ENCODE data around the gene SLC24A5. TPM values are rescaled to one million over a fixed set of nuclear protein-coding genes. Genes with fewer than 3 reads are reported as not detected.

SLC24A5 gene
- total RNA-seq, 1 experiment from 2014 or later: not detected

DNA sequence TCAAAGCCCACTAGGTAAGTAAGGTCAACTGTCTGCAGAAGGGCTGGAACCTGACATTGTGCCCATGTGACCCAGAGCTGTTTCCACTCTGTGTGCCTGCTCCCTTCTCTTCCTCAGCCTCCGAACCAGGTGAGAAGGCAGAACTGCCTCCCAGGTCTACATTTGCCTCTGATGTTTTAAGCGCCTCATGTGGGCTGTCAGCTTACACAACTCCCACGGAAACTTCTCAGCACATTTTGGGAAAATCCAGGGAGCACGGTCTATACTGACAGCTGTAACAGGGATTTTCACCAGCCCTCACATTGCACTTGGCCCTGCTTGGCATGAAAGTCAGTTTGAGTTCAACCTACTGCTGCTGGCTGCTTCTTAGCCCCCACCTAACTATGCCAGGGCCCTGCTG is 46.9 kb upstream of the SLC24A5 start:
- Histone ChIP-seq H3K27me3 (ENCODE audit: control insufficient read depth, insufficient read depth, low read length) (no peaks in the 10 kb centered on the region), H3K36me3 (ENCODE audit: control insufficient read depth, insufficient read depth, low read length) (no peaks in the 10 kb centered on the region), H3K27ac (ENCODE audit: low read length) (no peak overlapping the region), H3K4me1 (ENCODE audit: control insufficient read depth, insufficient read depth, low read length) (no peaks in the 10 kb centered on the region), H3K9me3 (ENCODE audit: control insufficient read depth, insufficient read depth, low read depth, low read length) (no peaks in the 10 kb centered on the region), H3K4me3 (ENCODE audit: low read depth in 2 of 2, low read length in 2 of 2) (no peak overlapping the region)
- no peak for TF ChIP-seq TCF7L2 (IDR thresholded peaks at IDR 0.05; ENCODE audit: low read depth, low read length)
- no peak for TF ChIP-seq SIN3A (IDR thresholded peaks at IDR 0.05; ENCODE audit: borderline replicate concordance, insufficient read depth, low read depth, low read length)
- TF ChIP-seq, protein P1, sequence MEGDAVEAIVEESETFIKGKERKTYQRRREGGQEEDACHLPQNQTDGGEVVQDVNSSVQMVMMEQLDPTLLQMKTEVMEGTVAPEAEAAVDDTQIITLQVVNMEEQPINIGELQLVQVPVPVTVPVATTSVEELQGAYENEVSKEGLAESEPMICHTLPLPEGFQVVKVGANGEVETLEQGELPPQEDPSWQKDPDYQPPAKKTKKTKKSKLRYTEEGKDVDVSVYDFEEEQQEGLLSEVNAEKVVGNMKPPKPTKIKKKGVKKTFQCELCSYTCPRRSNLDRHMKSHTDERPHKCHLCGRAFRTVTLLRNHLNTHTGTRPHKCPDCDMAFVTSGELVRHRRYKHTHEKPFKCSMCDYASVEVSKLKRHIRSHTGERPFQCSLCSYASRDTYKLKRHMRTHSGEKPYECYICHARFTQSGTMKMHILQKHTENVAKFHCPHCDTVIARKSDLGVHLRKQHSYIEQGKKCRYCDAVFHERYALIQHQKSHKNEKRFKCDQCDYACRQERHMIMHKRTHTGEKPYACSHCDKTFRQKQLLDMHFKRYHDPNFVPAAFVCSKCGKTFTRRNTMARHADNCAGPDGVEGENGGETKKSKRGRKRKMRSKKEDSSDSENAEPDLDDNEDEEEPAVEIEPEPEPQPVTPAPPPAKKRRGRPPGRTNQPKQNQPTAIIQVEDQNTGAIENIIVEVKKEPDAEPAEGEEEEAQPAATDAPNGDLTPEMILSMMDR (IDR thresholded peaks at IDR 0.05): no peak
- TF ChIP-seq, protein P2, sequence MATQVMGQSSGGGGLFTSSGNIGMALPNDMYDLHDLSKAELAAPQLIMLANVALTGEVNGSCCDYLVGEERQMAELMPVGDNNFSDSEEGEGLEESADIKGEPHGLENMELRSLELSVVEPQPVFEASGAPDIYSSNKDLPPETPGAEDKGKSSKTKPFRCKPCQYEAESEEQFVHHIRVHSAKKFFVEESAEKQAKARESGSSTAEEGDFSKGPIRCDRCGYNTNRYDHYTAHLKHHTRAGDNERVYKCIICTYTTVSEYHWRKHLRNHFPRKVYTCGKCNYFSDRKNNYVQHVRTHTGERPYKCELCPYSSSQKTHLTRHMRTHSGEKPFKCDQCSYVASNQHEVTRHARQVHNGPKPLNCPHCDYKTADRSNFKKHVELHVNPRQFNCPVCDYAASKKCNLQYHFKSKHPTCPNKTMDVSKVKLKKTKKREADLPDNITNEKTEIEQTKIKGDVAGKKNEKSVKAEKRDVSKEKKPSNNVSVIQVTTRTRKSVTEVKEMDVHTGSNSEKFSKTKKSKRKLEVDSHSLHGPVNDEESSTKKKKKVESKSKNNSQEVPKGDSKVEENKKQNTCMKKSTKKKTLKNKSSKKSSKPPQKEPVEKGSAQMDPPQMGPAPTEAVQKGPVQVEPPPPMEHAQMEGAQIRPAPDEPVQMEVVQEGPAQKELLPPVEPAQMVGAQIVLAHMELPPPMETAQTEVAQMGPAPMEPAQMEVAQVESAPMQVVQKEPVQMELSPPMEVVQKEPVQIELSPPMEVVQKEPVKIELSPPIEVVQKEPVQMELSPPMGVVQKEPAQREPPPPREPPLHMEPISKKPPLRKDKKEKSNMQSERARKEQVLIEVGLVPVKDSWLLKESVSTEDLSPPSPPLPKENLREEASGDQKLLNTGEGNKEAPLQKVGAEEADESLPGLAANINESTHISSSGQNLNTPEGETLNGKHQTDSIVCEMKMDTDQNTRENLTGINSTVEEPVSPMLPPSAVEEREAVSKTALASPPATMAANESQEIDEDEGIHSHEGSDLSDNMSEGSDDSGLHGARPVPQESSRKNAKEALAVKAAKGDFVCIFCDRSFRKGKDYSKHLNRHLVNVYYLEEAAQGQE (IDR thresholded peaks at IDR 0.05; ENCODE audit: insufficient read depth in 1 of 2, low read depth in 2 of 2, low read length in 1 of 2): no peak
- no peak for TF ChIP-seq POLR2AphosphoS5 (IDR thresholded peaks at IDR 0.05; ENCODE audit: low read depth, low read length)
- POLR2A ChIA-PET: no interaction called here
- in situ Hi-C loops (cut with HindIII; ENCODE audit: low pct_unique_long_range_greater_than_20kb, low sequenced_read_pairs): no loop called here
- no TSS peak for BruUV-seq (replicated peaks)
- CTCF ChIA-PET: no interaction called here
- ATAC-seq (no peak), DNase-seq (ENCODE audit: low read depth, low spot score) (no peak)
- intact Hi-C loops (cut with micrococcal nuclease; ENCODE audit: unreplicated experiment): no loop called here

DNA sequence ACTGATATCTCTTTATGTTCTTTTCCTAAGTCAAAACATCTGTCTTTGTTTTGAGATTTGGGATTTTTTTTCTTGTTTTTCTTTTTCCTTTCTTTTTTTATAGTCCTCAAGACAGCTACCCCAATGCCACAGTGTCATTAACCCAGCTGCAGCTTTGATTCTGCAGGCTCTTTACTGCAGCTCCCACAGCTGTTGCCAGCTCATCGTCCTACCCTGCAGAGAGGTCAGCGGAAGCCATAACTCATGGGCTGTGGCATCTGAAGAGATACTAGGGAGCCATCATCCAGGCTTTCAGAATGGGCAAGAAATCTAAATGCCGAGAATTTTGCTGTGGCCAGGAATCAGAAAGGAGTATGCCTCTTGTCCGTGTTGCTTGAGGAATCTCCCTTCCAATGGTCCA is 44.3 kb upstream of the SLC24A5 start:
- Histone ChIP-seq H3K36me3 (ENCODE audit: control insufficient read depth, insufficient read depth, low read length) (no peaks in the 10 kb centered on the region), H3K27me3 (ENCODE audit: control insufficient read depth, insufficient read depth, low read length) (no peaks in the 10 kb centered on the region), H3K9me3 (ENCODE audit: control insufficient read depth, insufficient read depth, low read depth, low read length) (no peaks in the 10 kb centered on the region), H3K27ac (ENCODE audit: low read length) (no peak overlapping the region), H3K4me1 (ENCODE audit: control insufficient read depth, insufficient read depth, low read length) (no peaks in the 10 kb centered on the region), H3K4me3 (ENCODE audit: low read depth in 2 of 2, low read length in 2 of 2) (no peak overlapping the region)
- in situ Hi-C loops (cut with HindIII; ENCODE audit: low pct_unique_long_range_greater_than_20kb, low sequenced_read_pairs): no loop called here
- intact Hi-C loops (cut with micrococcal nuclease; ENCODE audit: unreplicated experiment): no loop called here
- BruUV-seq (replicated peaks): no TSS peak
- POLR2A ChIA-PET: no interaction called here
- ATAC-seq (no peak), DNase-seq (ENCODE audit: low read depth, low spot score) (no peak)
- TF ChIP-seq SIN3A (IDR thresholded peaks at IDR 0.05; ENCODE audit: borderline replicate concordance, insufficient read depth, low read depth, low read length): no peak
- TF ChIP-seq, protein P1 (IDR thresholded peaks at IDR 0.05): no peak
- no peak for TF ChIP-seq TCF7L2 (IDR thresholded peaks at IDR 0.05; ENCODE audit: low read depth, low read length)
- TF ChIP-seq POLR2AphosphoS5 (IDR thresholded peaks at IDR 0.05; ENCODE audit: low read depth, low read length): no peak
- TF ChIP-seq, protein P2 (IDR thresholded peaks at IDR 0.05; ENCODE audit: insufficient read depth in 1 of 2, low read depth in 2 of 2, low read length in 1 of 2): no peak
- CTCF ChIA-PET: no interaction called here

All from Panc1 (cell line).